ENCODE measurements around the gene PCDH9.
"Not testable (repeated sequence)": the region's sequence is repeated elsewhere in the genome, so short reads cannot be mapped to it uniquely, and the experiment has no call there.

PCDH9 gene

DNA sequence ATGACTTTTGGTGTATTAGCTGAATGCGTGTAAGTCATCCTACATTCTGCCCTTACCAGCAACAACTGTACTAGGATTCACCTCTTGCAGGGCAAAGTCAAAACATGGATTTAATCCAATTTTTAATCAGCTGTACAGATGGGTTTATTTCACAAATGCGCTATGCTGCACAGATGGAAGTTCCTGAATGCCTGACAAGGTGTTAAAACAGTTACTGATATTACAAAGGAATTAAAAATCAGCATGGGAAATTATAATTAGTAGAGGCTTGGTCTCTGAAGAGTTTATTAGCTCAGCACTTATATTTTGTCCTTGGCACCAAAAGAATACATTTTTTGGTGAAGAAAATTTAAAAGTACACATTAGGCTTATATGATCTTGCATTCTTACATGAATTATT, 448.9 kb downstream of the PCDH9 start:
- DNase-seq (ENCODE audit: low read depth in 3 of 3, low spot score in 1 of 3), result no peak

DNA sequence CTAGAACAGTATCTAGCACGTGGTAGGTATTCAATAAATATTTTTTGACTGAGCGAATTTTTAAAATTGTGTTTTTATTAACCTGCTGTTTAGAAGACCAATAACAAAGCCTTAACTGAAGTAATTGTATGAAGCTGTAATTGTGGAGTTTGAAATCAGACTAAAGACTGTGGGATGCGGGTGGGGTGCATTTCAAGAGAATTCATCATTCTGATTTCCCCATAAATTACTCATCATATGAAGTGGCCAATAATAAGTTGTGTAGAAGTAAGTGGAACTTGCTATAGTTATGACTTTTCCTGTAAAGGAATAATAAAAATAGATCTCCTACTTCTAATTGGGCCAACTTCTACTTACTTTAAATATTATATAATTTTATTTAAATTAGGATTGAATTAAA, 449.3 kb downstream of the PCDH9 start:
- DNase-seq (ENCODE audit: low read depth in 3 of 3, low spot score in 1 of 3), result no peak

DNA sequence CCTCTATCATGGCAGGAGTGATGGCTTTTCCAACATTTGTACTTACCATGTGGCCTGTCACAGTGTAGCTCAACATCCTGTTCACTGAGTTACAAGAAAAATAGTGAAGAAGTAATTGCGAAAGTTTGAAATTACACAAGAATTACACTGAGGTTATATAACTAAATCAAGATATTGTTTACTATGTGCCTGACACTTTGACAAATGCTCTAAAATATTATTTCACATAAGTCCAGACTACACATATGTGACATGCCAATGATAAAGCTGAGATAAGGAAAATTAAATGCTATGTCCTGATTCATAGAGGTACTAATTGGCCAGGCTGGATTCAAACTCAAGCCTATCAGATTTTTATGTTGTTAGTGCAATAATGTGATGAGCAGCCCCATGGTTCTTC, 451.7 kb downstream of the PCDH9 start:
- no peak for DNase-seq (ENCODE audit: low read depth in 3 of 3, low spot score in 1 of 3)

DNA sequence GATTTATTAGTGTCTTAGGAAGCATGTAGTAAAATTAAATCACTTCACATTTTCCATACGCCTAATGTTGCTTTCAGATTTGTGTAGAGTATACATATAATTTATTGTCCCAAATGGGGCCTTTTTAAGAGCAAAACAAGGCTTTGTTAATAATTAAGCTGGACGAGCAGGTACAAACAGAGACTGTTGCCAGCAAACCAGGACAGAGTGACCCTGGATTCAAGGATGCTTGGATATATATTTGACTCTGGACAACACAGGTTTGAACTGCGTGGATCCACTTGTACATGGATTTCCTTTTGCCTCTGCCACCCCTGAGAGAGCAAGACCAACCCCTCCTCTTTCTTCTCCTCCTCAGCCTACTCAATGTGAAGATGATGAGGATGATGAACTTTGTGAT, 454.9 kb downstream of the PCDH9 start:
- no peak for DNase-seq (ENCODE audit: low read depth in 3 of 3, low spot score in 1 of 3)

DNA sequence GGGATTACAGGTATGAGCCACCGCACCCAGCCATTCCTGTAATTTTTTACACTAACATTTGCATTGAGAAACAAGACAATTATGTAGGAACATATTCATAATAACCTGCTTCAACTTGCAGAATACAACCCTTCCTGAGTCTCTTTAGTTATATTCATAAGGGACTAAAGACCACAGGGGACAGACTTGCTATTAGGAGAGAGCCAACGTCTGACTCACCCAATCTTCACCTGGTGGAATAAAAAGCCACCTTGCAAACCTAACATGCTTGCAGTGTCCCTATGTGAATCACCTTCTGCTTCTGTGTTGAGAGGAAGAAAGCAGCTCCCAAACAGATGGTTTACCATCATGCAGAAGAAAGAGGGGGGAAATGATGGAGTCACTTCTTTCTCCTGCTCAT, 456.1 kb downstream of the PCDH9 start:
- DNase-seq (ENCODE audit: low read depth in 3 of 3, low spot score in 1 of 3), result no peak

DNA sequence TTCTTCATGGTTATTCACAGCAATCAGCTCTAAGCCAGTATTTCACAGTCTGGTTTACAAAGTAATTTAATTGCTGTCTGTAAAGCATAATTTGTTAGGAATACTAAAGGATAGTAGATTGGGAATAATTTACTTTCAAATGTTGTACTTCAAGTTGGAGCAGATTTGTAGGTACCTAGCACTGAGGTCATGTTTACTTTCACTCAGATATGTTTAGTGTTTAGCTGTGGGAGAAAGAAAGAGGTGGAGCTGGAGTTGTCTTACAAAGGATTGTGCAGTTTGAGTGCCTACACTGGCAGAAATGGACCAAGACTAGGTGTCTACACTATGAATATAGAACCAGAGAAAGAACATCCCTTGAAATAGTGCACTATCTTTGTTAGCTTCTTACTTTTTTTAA, 464.6 kb downstream of the PCDH9 start:
- DNase-seq (ENCODE audit: low read depth in 3 of 3, low spot score in 1 of 3), result no peak

DNA sequence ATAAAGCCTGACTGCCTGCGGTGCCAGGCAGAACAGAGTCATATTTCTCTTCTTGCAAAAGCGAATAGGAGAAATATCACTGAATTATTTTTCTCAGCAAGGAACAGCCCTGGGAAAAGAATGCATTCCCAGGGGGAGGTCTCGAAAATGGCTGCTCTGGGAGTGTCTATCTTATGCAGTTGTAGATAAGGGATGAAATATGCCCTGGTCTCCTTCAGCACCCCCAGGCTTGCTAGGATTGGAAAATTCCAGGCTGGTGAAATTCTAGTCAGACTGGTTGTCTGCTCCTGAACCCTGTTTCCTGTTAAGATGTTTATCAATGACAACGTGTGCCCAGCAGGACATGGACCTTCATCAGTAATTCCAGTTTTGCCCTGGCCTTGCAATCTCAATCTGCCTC, 469.5 kb downstream of the PCDH9 start:
- DNase-seq (ENCODE audit: low read depth in 3 of 3, low spot score in 1 of 3), result not testable (repeated sequence)

DNA sequence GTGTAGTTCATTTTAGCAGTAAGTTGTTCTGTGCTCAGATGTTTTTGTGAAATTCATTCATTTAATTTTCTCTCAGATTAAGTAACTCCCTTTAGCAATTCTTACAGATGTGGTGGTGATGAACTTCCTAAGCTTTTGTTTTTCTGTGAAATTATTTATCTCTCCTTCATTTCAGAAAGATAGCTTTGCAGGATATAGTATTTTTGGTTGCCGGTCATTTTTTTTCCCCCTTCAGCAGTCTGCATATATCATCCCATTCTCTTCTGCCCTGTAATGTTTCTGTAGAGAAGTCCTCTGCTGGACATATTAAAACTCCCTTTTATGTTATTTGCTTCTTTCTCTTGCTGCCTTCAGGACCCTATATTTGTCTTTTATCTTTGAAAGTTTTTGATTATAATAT, 470.2 kb downstream of the PCDH9 start:
- DNase-seq (ENCODE audit: low read depth in 3 of 3, low spot score in 1 of 3), result no peak

DNA sequence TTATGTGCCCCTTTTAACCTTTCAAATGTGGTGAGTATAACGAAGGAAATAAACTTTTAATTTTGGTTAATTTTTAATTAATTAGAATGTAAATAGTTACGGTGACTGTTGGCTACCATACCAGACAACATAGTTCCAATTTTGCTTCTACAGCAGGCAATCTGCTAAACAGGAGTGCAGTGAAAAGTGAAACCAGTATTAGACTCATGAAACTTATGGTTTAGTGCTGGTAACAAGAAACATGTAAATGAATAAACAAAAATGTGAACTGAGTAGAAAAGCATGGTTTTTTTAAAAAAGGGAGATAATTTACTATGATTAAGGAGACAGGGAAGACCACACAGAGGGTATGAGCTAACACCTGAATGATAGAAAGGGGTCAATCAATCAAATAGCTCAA, 478.4 kb downstream of the PCDH9 start:
- no peak for DNase-seq (ENCODE audit: low read depth in 3 of 3, low spot score in 1 of 3)

DNA sequence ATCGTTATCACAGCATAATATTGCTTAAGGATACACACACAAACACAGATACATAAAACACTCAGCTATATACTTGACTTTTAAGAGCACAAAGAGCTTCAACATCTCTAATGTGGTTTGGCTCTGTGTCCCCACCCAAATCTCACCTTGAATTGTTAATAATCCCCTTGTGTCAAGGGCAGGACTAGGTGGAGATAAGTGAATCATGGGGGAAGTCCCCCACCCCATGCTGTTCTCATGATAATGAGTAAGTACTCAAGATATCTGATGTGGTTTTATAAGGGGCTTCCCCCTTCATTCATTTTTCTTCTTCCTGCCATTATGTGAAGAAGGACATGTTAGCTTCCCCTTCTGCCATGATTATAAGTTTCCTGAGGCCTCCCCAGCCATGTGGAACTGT, 481.4 kb downstream of the PCDH9 start:
- DNase-seq (ENCODE audit: low read depth in 3 of 3, low spot score in 1 of 3), result no peak

DNA sequence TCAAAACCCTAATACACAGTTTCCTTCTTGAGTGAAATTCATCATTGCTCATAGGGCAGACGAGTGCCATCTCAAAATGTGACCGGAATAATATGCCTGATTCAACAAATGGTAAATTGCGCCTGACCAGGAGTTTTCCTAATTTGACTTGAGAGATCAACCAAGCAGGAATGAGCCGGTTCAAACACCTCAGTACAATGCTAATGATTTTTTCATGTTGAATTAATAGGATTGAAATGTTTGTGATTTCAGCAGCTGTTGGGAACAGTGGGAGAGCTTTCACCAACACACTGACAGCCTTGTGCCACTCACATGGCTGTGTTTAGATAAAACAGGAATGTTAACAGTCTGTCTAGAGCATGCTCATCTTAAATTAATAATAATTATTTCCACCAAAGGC, 484.8 kb downstream of the PCDH9 start:
- DNase-seq (ENCODE audit: low read depth in 3 of 3, low spot score in 1 of 3), result no peak

DNA sequence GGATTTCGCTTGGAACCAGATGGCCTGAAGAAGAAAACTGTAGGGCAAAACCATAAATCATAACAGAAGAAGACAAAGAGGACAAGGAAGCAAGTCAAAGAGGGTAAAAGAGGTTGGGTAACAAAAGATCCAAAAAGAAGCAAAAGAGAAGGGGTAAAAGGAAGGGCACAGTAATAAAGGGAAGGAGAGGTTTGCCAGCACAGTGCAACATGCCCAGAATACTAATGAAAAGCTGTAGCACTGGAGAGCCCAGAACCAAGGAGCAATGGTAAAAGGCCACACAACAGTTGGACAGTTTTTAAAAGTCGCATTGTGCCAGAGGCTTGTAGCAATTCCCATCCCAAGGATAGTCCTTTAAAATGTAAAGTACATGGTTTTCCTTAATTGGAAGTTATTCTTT, 506.6 kb downstream of the PCDH9 start:
- DNase-seq (ENCODE audit: low read depth in 3 of 3, low spot score in 1 of 3), result no peak

DNA sequence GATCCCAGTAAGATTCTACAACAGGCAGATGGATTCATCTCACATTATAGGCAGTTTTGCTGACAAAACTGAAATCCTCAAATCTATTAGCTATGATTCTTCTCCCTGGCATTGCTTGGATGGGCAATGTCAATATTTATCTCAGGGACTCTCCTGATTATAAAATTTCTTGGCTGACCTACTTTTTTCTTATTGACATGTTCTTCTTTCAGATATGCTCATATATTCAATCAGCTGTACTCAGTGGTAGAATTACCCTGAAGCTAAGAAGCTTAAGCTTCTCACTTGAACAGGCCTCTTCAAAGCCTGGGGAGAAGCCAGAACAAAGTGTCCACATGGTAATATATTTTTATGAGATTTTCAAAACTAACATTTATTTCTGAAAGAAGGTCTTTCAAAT, 513.6 kb downstream of the PCDH9 start:
- no peak for DNase-seq (ENCODE audit: low read depth in 3 of 3, low spot score in 1 of 3)

DNA sequence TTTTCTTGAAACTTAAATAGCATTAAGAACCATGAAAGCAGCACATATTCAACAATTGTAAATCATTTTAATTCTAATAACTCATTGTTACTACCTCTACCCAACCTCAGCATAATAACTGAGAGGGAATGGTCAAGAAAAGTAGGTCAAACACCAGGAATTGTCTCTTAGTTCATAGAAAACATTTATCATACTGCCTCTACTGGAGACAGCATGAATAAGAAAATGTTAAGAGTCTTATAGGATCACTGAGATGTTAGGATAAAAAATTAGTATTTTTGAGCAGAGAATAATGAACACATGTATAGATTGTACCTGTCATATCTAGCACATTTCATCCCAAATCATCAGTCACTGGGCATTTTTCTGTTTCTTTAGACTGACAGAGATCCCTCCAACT, 515.3 kb downstream of the PCDH9 start:
- DNase-seq (ENCODE audit: low read depth in 3 of 3, low spot score in 1 of 3), result no peak

DNA sequence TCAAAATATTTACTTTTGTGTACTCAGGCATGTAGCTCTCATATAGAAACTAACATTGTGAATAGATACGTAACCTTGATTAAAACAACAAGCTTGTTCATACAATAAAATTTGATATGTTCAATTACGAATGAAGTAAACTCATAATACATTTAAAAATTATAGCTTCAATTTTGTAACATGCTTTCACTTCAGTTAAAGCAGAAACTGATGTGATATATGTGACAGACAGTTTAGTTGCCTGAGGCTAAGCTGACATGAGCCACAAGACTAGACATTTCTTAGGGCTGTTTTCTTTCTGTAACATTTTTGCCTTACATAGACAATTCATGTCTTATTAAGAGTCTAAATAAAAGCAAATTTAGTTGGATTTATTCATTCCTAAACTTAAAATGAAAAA, 526.0 kb downstream of the PCDH9 start:
- DNase-seq (ENCODE audit: low read depth in 3 of 3, low spot score in 1 of 3), result no peak

DNA sequence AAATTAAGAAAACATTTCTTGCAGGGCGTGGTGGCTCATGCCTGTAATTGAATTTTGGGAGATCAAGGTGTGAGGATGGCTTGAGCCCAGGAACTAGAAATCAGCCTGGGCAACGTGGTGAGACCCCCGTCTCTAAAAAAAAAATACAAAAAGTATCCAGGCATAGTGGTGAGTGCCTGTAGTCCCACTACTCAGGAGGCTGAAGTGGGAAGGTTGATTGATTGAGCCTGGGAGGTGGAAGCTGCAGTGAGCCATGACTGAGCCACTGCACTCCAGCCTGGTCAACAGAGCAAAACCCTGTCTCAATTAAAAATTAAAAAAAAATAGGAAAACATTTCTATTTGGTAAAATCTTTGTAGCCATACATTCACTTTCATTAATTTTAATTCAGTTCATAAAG, 526.5 kb downstream of the PCDH9 start:
- no peak for DNase-seq (ENCODE audit: low read depth in 3 of 3, low spot score in 1 of 3)

DNA sequence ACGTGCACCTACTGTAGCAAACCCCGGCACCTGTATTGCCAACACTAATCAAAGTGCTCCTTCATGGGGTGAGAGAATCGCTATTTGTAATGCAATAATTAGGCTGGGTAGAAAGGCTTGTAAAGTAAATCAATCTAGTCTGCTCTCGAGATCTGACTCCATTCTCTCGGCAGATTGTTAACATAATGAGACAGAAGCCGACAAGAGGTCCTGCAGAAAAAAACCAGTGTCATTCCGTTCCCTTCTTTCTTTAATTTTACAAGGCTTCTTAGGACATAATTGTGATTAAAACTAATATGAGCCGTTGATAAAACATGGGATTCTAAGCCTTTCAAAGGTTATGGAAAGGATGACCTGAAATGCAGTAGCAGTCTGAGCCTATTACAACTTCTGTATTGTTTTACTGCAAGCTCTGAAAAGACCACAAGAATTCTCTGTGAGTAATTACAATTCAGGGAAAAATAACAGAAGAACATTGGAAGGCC, 530.0 kb downstream of the PCDH9 start:
- DNase-seq (ENCODE audit: low read depth in 3 of 3, low spot score in 1 of 3), result no peak

DNA sequence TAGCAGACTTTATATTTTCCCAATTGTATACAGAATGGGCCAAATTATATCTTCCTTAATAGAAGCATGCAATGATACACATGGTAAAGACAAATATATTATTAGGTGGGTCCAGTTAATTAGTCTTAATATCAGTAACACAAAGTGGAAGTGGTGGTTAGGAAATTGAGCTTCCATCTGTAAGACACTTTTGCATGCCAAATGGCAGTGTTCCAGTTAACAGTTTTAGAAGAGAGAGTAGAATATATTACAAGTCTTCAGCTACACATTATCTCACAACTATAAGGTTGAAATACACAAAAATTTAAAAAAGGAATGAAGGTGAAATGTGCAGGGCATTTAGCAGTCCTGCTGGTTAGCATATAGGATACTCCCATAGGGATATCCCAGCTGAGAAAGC, 536.5 kb downstream of the PCDH9 start:
- DNase-seq (ENCODE audit: low read depth in 3 of 3, low spot score in 1 of 3), result no peak

DNA sequence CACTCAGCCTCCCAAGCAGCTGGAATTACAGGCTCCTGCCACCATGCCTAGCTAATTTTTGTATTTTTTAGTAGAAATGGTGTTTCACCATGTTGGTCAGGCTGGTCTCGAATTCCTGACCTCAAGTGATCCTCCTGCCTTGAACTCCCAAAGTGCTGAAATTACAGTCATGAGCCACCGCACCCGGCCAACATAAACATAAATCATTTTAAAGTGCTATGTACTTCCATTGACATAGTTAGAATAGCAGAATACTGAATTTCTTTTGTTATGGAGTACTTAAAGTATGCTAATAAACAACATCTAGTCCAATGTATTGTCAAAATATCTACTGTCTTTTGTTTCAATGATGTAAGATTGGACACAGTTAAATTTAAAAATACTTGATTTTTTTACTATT, 539.0 kb downstream of the PCDH9 start:
- no peak for DNase-seq (ENCODE audit: low read depth in 3 of 3, low spot score in 1 of 3)

DNA sequence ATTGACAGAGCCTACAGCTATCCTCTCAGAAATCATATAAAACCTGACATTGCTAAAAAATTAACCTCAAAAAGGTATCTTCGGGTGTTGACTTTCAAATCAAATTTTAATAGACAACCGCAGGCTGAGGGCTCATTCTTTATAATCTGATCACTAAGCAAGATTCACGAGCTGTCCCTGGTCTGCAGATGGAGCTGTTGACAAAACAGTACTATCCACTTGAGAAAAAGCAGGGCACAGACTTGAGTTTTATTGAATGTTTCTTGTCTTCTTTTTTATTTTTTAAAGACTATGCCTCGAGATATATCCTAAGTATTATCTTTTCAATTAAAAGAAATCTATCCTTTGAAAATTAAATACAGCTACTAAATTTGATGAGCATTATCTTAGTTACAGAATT, 540.5 kb downstream of the PCDH9 start:
- no peak for DNase-seq (ENCODE audit: low read depth in 3 of 3, low spot score in 1 of 3)

DNA sequence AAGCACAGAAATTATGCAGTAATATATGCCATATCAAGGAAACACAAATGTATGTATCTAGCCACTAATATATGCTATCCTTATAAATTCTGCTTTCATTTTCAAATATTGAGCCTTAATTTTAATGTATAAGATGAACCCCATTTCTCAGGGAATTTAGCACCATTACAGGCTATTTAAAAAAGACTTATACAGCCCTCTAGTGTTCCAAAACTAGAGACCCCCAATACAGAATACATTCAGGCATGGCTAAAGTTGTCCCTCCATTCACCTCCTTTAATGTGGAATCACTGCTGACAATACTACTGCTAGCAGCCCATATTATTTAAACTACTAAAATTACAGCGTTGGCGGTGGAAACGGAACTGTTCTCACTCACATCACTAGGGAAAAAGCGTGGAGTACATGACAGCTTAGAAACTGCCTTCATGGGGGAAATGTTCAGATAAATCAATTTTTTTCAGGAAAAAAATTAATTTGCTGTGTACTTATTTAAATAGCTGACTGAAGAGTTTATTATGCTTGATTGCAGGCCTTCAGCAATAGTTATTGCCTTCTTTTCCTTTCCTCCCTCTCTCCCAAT, 541.0 kb downstream of the PCDH9 start:
- no peak for DNase-seq (ENCODE audit: low read depth in 3 of 3, low spot score in 1 of 3)

DNA sequence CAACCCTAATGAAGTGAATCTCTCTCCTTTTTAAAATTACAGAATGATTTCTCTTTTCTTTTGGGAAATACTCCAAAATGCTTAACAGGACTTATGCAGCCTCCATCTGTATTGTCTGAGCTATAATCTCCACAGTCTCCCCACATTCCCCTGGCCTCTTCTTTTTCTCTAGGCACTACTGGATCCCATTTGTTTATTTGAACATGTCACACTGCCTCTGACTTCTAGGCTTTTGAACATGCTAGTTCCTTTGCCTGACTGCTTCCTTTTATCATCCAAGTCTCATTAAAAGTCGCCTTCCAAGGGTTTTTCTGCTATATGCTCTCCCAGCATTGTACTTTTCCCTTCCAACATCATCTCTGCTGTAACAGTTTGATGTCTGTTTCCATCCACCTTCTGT, 548.7 kb downstream of the PCDH9 start:
- DNase-seq (ENCODE audit: low read depth in 3 of 3, low spot score in 1 of 3), result no peak

DNA sequence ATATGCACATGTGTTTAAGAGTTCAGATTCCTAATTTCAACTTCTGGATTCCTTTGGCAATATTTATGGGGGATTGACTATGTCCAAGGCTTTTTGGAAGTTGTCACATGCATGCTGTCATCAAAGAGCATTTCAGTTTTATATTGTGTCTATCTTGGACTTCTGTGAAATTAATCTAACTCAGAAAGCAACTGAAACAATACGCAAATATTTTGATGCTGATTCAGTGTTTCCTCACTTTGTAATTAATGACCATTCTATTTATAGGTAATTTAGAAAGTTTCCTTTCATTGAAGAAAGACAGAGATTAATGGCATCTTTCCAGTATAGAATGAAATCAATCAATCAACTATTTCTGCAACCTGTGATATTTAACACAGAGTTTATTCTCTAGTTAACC, 550.1 kb downstream of the PCDH9 start:
- DNase-seq (ENCODE audit: low read depth in 3 of 3, low spot score in 1 of 3), result no peak

DNA sequence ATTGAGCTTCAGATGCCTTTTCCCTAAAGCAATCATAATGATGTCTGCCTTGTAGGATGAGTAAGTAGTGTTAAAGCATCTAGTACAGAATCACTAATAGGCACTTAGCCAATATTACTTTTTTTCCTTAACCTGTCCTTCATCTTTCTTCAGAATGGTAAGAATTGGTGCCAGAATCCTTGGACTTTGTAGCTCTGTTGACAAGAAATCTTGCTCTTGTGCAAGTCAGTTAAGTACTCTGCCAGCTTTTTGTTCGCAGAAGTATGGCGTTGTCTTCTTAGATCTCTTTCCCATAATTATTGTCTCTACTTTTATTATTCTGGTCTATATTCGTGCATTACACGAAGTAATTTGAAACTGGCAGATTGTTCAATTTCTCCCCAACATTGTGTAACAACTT, 554.5 kb downstream of the PCDH9 start:
- DNase-seq (ENCODE audit: low read depth in 3 of 3, low spot score in 1 of 3), result no peak

All from stimulated activated CD4-positive, alpha-beta T cell treated with anti-CD3 and anti-CD28 coated beads, TNF-alpha, amount 100 ng/mL, for 1 hour (primary cell).